HL-60/S4 treated with phorbol 12-myristate 13-acetate at 8.2 ng/mL for 4 days and 3 days (cell line): ENCODE data around the gene INSM1.

Experiments used
- in situ Hi-C: fragments of 300-500 bp; cut with MboI; formaldehyde crosslinking; loops from 2 replicates; pipeline ENCODE4 v1.15.0; 2022; ENCODE audit warnings: low sequenced_read_pairs

Gene INSM1

GRCh38 chr20:20393207-20394120 lies 25.6 kb downstream of the INSM1 start:
- in situ Hi-C loops = no loop called here

DNA sequence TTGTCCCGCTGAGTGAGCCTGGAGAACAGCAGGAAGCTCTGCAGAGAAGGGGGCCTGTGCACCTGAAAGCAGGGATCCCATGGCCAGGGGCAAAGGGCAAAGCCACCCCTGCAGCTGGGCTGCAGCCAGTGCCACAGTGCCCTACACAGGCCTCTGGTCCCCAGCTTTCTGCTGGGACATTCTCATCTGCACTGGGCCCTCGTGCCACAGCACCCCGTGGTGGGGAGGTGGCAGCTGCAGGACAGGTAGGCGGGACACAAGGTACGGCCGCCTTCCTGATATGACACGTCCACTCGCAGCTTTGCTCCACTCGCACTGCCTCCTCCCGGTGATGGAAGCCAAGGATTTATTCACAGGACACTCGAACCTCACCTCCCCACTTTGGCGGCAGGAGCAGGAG lies 27.2 kb downstream of the INSM1 start:
- in situ Hi-C loops = no loop called here

DNA sequence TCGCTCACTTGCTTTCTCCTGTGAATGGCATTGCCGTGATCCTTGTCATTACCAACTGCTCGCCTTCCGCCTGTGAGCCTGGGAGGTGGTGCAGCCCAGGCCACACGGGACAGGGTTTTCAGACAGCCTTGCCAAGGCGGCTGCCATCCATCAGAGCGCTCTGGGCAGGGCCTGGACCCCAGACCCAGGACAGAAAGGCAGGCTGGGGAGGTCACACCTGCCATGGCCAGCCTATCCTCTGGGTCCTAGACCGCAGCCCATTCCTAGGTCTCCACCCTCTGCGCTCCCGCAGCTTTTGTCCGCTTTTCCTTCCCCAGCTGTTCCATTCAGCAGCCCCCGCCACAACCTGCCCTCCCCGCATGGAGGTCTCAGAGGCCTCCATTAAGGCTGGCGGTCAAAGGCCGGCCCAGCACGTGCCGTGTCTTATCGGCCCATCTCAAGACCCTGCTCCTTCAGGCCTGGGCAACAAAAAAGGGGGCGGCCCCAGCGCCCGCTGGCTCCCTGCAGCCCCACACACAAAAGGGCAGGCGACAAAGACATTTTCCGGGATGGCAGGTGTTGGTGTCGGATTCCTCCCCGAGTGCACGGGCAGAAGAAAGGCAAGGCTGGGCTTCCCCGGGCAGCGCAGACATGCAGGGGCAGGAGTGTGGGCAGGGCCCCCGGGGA lies 28.1 kb downstream of the INSM1 start:
- in situ Hi-C loops = no loop called here

GRCh38 chr20:20396794-20397193 lies 28.9 kb downstream of the INSM1 start:
- in situ Hi-C loops = no loop called here

DNA sequence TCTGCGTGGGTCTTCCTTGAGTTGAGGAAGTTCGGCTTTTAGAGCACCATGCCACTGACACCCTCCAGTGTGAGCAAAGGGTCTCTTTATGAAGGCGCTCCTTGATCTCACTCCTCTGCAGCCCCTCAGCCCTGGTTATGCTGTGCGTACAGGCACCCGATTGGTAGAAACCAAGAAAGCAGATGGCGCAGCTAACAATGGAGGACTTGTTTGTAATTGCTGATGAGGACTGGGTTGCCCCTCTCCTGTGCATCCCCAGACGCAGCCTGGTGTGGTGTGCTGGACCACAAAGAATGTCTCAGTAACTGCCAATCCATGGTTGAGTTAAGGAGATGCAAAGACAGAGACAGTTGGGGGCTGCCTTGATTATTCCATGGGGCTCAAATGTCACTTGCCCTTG lies 30.2 kb downstream of the INSM1 start:
- in situ Hi-C loops = no loop called here

DNA sequence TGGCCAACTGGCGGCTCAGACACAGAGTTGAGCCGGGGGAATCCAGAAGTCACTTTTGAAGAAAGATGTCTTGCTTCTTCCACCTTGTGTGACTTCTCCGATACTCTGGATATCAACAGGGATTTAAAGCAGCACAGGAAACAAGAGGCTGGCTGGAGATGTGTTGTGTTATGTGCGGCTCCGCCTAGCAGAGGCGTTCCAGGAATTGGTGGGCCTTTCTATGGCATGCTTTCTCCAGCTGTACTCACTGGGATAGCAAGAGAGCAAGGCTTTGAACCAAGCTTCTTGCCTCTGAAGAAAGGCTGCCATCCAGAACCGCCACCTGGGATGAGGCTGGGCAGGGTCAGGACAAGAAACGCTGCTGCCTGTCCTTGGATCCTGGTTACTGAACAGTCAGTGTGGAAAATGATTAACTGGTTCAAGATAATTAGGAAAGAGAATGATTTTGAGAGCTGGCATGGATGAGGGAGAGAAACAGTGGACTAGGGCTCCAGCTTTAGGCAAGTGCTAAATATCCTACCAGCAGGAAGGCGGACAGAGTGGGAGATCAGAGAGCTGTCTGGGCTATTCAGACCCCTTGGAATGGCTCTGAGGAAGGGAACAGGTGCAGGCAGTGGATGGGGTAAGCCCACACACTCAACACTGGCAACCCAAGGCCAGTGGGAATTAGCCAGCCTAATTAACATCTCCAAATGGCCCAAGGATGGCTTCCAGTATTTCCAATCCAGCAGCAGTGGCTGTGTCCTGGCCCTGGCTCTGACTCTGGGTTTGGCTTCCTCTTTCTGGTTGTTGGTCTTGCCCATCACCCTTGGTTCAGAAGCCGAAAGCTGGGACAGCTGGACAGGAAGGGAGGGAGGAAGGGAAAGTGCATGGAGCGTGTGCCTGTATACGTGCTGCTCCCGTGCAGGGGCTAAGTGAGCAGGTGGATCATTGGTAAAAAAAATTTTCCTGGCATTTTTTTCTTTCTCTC lies 31.9 kb downstream of the INSM1 start:
- in situ Hi-C loops = no loop called here

- in situ Hi-C loops = no loop called here
Measured at GRCh38 chr20:20401991-20402390, 34.1 kb downstream of the INSM1 start.

GRCh38 chr20:20404633-20405032 lies 36.7 kb downstream of the INSM1 start:
- in situ Hi-C loops = no loop called here

- in situ Hi-C loops = no loop called here
Measured at GRCh38 chr20:20405623-20406022, 37.7 kb downstream of the INSM1 start.

- in situ Hi-C loops = no loop called here
Measured at GRCh38 chr20:20406306-20406705, 38.4 kb downstream of the INSM1 start.

DNA sequence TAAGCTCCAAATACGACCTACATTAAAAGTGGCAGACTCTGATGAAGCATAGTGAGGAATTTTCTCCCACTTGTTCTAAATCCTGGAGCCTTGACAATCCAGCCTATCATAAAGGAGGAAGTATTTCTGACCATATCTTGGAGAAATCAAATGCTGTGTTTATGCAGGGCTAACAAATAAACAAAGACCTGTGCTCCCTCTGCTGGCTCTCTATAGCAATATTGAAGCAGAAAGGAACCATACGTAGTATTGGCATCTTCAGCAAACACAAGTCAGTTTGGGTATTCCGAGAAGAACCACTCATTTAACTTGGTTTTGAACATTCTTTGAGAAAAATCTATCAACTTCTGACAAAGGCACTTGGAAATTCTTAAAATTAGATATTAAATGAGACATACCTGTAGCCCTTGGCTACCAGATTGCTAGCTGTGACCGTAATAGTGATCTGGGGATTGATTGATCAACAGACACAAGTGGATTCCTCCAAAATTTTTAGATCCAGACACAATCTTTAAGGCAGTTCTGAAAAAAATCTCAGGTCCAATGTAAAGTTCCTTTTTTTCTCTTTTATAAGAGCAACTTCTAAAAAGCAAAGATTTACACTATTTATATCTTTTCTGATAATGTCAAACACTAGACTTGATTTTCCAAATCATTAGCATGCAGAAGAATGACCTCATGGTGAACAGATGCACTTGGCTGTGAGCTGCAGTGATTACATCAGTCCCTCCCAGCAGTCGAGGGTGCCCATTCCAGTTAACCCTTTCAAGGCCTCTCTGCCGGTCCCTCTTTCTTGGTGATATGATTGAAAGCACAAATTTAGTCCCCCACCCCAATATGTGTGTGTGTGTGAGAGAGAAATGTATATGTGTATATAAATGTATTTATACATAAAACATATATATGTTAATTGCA lies 40.2 kb downstream of the INSM1 start:
- in situ Hi-C loops = no loop called here

DNA sequence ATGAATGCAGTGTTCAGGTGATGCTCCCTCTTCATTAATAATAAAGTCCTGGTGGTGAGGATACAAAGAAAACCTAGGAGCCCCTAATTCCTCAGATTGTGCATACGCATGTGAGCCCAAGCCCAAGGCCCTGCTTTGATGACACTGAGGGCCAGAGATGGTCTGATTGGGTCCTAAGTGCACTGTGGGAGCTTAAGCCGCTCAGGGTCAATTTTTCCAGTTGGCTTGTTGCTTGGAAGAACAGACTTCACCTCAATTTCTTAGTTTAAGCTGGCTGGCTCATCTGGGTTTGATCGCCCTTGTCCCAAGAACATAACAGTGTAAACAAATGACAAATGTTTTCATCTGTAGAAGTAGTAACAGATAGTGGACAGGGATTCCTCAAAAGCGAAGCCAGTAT lies 41.4 kb downstream of the INSM1 start:
- in situ Hi-C loops = no loop called here

DNA sequence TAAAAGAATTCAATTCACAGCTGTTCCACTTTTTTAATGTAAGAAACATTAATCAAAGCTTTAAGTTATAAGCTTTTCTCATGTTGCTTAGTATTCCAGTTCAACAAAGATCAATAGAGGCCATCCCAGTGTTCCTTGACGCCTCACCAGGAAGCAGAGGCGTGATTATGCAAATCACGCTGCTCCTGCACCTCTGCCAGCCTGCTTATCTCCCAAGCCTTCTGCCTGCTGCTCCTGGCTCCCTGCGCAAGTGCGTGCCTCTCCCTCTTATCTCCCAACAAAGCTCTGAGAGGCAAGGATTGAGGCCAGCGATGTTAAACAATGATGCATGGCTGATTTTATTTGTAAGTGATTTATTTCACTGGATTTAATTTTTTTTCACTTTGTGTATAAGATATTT lies 42.8 kb downstream of the INSM1 start:
- in situ Hi-C loops = no loop called here

DNA sequence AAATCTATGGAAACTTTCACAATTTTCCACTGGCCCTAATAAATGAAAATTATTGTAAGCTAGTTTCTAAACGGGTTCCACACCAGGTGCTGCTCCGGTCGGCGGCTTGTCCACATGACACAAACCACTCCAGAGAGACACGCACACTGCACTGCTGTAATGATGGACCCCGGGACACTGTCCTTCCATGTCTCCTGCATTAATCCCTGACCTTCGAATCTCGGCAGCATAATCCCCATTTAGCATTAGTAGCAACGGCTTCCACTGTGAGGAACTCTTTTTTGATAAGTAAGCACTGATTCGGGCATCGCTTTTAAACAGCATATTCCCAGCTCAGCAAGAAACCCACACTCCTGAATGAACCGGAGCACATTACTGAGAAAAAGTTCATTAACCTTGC lies 43.5 kb downstream of the INSM1 start:
- in situ Hi-C loops = no loop called here

DNA sequence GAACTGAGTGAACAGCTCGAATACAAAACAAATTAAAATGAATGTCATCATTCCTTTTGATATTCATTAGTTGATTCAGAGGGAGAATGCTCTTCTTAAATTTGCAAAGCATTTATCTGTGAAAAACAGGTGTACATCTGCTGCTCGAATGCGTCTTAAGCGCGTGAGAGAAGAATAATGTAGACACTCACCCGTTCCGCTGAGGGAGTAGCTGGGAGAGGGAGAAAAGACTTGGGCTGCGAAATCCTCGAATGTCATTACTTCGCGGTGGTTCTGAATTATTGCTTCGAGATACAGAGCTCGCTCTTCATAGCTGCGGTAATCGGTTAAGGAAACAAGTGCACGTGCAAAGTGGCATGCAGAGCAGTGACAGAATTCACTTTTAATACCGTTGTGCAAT lies 43.9 kb downstream of the INSM1 start:
- in situ Hi-C loops = no loop called here

DNA sequence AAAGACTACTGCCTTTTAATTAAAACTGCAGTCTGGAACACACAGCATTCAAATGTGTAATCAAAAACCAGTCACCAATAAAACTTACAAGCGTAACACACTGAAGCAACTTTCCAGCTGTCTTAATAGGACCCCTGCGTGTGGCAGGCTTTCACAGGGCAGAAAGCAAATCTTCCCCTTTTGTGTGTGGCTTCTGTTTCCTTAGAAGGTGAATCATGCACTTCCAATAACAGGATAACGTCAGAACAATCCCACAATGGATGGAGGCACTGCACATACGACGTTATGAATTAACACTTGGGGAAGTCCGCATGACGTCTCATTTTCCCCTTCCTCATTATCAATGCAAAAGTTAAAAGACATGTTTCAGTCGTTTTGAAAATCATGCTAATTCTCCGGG lies 44.8 kb downstream of the INSM1 start:
- in situ Hi-C loops = no loop called here

- in situ Hi-C loops = no loop called here
Measured at GRCh38 chr20:20413810-20414281, 45.9 kb downstream of the INSM1 start.

DNA sequence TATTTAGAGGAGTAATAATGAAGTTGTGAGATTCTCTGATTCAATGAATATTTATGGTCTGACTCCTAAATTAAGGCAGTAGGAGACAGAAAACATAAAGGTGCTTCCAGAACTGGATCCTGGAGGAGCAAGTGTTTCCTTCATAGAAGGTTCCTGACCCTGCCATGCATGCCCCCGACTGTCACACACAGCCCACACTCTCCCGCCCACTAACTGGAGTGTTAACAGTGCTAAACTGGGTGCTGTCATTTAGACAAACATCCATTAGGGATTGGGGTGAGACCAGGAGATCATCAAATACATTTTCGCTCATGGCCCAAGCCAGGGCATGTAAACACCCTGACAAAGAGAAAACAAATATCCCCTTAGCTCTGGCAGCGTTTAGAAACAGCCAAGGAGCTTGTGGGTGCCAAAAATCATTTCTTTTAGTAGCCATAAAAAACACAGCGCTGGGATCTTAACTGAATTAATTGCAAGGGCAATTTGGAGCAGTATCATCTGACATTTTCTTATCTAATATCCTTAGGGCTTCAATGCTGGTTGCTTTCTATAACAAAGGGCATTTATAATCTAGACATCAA lies 46.8 kb downstream of the INSM1 start:
- in situ Hi-C loops = no loop called here

DNA sequence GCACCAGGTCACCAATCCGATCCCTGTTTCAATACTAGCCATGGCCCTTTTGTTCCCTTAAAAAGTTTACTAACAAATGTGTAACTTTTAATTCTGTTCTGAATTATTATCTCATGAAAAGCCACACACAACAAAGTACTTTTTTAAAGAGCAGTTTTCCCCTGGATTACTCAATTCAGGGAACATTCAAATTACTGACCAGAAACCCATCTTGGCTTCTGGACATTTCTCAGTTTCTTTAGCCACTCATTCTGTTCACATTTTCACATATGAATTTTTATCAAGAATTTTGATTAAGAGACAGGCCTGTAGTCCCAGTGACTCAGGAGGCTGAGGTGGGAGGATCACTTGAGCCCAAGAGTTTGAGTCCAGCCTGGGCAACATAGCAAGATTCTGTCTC lies 47.4 kb downstream of the INSM1 start:
- in situ Hi-C loops = no loop called here
